SH-SY5Y (cell line): ENCODE data around the gene NEDD8.

Source experiments
- GATA2 ChIP-seq: IDR thresholded peaks from 2 replicates; pipeline ENCODE4 v1.6.1; 2011; ENCODE audit warnings: mild to moderate bottlenecking, low read depth, low read length
- GATA3 ChIP-seq: IDR thresholded peaks from 2 replicates; pipeline ENCODE4 v1.6.1; 2011; ENCODE audit warnings: low read depth, mild to moderate bottlenecking, low read length, moderate library complexity

Gene NEDD8

GRCh38 chr14:24258548-24259265, 26.5 kb upstream of the NEDD8 start:
- TF ChIP-seq GATA3 (no peak), GATA2 (no peak)

GRCh38 chr14:24258119-24258518, 26.0 kb upstream of the NEDD8 start:
- no peak for TF ChIP-seq GATA3
- no peak for TF ChIP-seq GATA2

GRCh38 chr14:24256960-24257359, 24.8 kb upstream of the NEDD8 start:
- TF ChIP-seq GATA2 (no peak), GATA3 (no peak)

- TF ChIP-seq GATA3 (no peak), GATA2 (no peak)
Observed at GRCh38 chr14:24255931-24256711, 24.0 kb upstream of the NEDD8 start.

- TF ChIP-seq GATA3 (no peak), GATA2 (no peak)
Observed at GRCh38 chr14:24255438-24255837, 23.3 kb upstream of the NEDD8 start.

GRCh38 chr14:24254630-24255392, 22.6 kb upstream of the NEDD8 start:
- TF ChIP-seq GATA2 = no peak
- no peak for TF ChIP-seq GATA3

- no peak for TF ChIP-seq GATA3
Observed at GRCh38 chr14:24253936-24254335, 21.8 kb upstream of the NEDD8 start.

GRCh38 chr14:24252289-24253124, 20.3 kb upstream of the NEDD8 start:
- TF ChIP-seq GATA3 (no peak), GATA2 (no peak)

GRCh38 chr14:24251880-24252288, 19.7 kb upstream of the NEDD8 start:
- TF ChIP-seq GATA3 (no peak), GATA2 (no peak)

GRCh38 chr14:24250354-24250753, 18.2 kb upstream of the NEDD8 start:
- no peak for TF ChIP-seq GATA3
- TF ChIP-seq GATA2 = no peak

GRCh38 chr14:24249230-24250021, 17.3 kb upstream of the NEDD8 start:
- TF ChIP-seq GATA2 (no peak), GATA3 (no peak)

GRCh38 chr14:24247422-24247821, 15.3 kb upstream of the NEDD8 start:
- TF ChIP-seq GATA3 (no peak), GATA2 (no peak)

GRCh38 chr14:24246765-24247212, 14.6 kb upstream of the NEDD8 start:
- TF ChIP-seq GATA2 = no peak
- TF ChIP-seq GATA3 = no peak
